Bronchial smooth muscle cell (primary cell): ENCODE data around the gene PTTG1. TPM values are rescaled to one million over a fixed set of nuclear protein-coding genes. Genes with fewer than 3 reads are reported as not detected.

ENCODE experiments used
- total RNA-seq: library from RNA; depleted of rRNA; stranded (reverse); fragments of >200 nt; gene quantifications from 2 replicates; pipeline ENCODE4 v1.2.1, GENCODE V29; 2014

The PTTG1 gene
- 31.8 and 54.9 TPM in 2 replicates for total RNA-seq

DNA sequence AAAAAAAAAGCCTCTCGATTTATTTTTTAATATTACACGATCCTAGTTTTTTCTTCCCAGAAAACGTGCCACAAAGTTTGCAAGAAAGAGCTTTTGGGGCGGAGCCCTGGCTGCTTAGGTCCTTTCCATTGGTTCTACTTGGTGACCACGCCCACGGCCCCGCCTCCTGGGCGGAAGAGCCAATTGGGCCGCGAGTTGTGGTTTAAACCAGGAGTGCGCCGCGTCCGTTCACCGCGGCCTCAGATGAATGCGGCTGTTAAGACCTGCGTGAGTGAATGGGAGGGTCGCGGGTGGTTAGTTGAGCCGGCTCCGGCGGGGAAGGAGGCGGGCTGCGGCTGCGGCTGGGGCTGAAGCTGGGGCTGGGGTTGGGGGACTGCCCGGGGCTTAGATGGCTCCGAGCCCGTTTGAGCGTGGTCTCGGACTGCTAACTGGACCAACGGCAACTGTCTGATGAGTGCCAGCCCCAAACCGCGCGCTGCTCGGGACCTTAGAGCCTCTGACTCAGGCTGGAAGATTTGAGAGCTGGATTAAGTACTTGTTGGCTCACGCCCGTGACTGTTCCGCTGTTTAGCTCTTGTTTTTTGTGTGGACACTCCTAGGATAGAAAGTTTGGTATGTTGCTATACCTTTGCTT is at the start of gene PTTG1:
Gene PTTG1 (plus strand): TSS at position 231 of the 634 bp plus-strand sequence. CDS start 458 bp downstream, outside the sequence.

DNA sequence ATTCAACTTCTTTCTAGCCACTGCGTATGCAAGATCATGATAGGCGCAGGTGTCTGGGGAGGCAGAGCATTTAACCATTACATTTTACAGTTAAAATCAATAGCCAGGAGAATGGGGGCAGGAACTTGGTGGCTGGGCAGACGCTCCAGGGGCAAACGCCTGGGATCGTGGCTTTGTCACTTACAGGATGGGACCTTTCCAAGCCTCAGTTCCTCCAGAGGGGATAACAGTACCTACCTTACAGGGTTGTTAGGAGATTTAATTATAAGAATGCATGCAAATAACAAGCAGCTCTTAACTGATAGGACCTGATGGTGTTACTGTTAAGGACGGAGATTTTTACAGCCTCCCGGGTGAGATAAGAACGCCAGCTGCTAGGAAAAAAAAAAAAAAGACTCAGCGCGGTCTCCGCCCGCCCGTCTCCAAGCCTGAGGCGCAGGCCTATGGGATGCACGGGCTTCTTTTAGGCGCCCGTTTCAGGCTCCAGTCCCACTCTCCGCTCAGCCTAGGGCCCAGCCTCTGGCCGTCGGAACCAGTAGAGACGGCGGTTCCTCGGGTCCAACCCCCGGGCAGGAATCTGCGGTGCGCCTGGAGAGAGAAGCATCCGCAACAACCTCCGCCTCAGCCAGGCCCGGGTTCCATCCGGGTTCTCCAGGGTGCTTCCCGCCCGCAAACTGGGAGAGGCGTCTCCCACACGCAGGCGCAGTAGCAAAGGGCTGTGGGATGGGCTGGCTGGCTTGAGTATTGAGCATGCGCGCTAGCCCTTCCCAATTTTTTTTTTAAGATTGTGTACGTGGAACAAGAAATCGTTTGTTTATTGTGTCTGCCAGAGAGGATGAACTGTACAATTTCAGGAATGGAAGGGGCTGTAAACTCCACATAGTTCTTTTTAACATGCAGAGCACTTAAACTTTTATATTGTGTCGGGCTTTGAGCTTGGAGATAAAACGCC is 22.0 kb upstream of the PTTG1 start, which contains the start of gene FAM200C:
Gene FAM200C (minus strand): TSS at position 653 of the 952 bp plus-strand sequence. CDS start 4,564 bp downstream, outside the sequence.

DNA sequence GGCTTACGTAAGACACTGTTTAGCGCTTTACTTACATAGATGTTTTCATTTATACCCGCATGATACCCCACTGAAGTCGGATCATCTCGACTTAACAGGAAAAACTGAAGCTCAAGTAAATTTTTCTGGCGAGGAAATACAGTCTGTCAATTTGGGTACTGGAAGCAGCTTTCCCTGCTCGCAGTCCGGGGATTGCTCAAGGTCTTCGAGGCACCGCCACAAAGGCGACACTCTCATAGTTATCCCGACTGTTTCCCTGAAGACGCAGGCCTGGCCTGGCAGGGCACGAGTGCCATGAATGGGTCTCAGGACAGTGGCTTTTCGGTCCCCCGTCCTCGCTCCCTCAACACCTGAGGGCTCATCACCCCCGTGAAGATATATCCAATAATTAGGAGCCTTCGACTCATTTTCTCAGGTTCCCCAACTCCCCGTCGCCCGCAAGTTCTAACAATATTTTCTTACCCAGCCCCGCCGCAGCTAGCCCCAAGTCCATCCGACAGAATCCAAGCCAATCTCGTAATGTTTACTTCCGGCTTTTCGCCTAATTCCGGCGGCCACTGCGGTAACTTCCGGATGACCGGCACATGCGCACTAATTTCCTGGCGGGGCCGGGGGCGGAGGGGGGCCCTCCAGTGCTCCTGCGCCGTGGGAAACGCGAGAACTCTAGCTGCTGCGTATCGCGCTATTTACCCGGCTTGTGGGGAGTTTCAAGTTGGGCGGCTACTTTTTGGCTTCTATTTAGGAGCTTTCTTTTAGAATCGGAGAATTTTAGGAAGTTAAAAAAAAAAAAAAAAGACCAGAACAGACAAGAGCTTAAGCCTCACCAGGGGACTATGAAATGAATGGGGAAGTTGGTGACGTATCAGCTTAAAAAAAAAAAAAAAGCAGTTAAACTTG is 2.8 kb upstream of the PTTG1 start, which contains the start of gene SLU7:
Gene SLU7 (minus strand): TSS at position 521 of the 897 bp plus-strand sequence. CDS start 3,787 bp downstream, outside the sequence.

Other genes with a start within 250 kb of the PTTG1 start
- gene FABP6, start 192.3 kb upstream of the PTTG1 start, total RNA-seq = not detected in 2 replicates
- gene CCNJL, start 109.3 kb upstream of the PTTG1 start, total RNA-seq = under 0.01 and 0.09 TPM in 2 replicates
- gene C1QTNF2, start 51.2 kb upstream of the PTTG1 start, total RNA-seq = 0.32 and 0.86 TPM in 2 replicates
- 3.0 and 3.2 TPM in 2 replicates for gene FAM200C, start 21.8 kb upstream of the PTTG1 start, total RNA-seq
- gene SLU7, start 2.8 kb upstream of the PTTG1 start, total RNA-seq = 95.5 and 110 TPM in 2 replicates